Neuron (in vitro differentiated cells): ENCODE measurements around the gene PBRM1.
"Not testable (repeated sequence)": the region's sequence is repeated elsewhere in the genome, so short reads cannot be mapped to it uniquely, and the experiment has no call there.

ENCODE experiments used
- H2AFZ ChIP-seq: one replicate; pipeline ENCODE4 v1.6.1; 2013; ENCODE audit warnings: low read depth, mild to moderate bottlenecking, inconsistent platforms, low read length, moderate library complexity
- H3K27me3 ChIP-seq: one replicate; pipeline ENCODE4 v1.6.1; 2013; ENCODE audit warnings: low read length; ENCODE audit not compliant: insufficient read depth
- H3K36me3 ChIP-seq: one replicate; pipeline ENCODE4 v1.6.1; 2013; ENCODE audit warnings: low read length; ENCODE audit not compliant: insufficient read depth
- H3K4me1 ChIP-seq: one replicate; pipeline ENCODE4 v1.6.1; 2013; ENCODE audit warnings: low read length; ENCODE audit not compliant: insufficient read depth
- H3K4me3 ChIP-seq: 2 replicates; pipeline ENCODE4 v1.5.1; 2013; ENCODE audit warnings: mild to moderate bottlenecking, low read length, moderate library complexity
- H3K9me3 ChIP-seq: one replicate; pipeline ENCODE4 v1.6.1; 2013; ENCODE audit warnings: low read length

PBRM1 gene

GRCh38 chr3:52678265-52679198, 7.2 kb downstream of the PBRM1 start:
- no peaks in the 10 kb centered on the region for H3K27me3 ChIP-seq
- H3K4me1 ChIP-seq = peaks cover 9% of the 10 kb centered on the region
- H3K4me3 ChIP-seq = no peak overlapping the region
- peaks cover 69% of the 10 kb centered on the region for H3K36me3 ChIP-seq
- peaks cover 4% of the 10 kb centered on the region for H3K9me3 ChIP-seq
- H2AFZ ChIP-seq = no peak overlapping the region

GRCh38 chr3:52676201-52676600, 9.5 kb downstream of the PBRM1 start:
- not testable (repeated sequence) for H2AFZ ChIP-seq, H3K9me3 ChIP-seq, H3K4me1 ChIP-seq, H3K27me3 ChIP-seq, H3K4me3 ChIP-seq
- peaks cover 80% of the 10 kb centered on the region for H3K36me3 ChIP-seq

GRCh38 chr3:52671676-52672075, 14.0 kb downstream of the PBRM1 start:
- H3K9me3 ChIP-seq = peaks cover 3% of the 10 kb centered on the region
- no peaks in the 10 kb centered on the region for H3K27me3 ChIP-seq
- peaks cover 13% of the 10 kb centered on the region for H3K4me1 ChIP-seq
- H2AFZ ChIP-seq = no peak overlapping the region
- no peak overlapping the region for H3K4me3 ChIP-seq
- H3K36me3 ChIP-seq = peaks cover 71% of the 10 kb centered on the region

- Histone ChIP-seq H2AFZ (no peak overlapping the region), H3K36me3 (peaks cover 69% of the 10 kb centered on the region), H3K27me3 (no peaks in the 10 kb centered on the region), H3K4me3 (no peak overlapping the region), H3K4me1 (peaks cover 13% of the 10 kb centered on the region), H3K9me3 (no peaks in the 10 kb centered on the region)
These were observed 14.8 kb downstream of the PBRM1 start for GRCh38 chr3:52670621-52671521.

- H3K9me3 ChIP-seq = no peaks in the 10 kb centered on the region
- no peak overlapping the region for H2AFZ ChIP-seq
- no peaks in the 10 kb centered on the region for H3K4me1 ChIP-seq
- no peak overlapping the region for H3K4me3 ChIP-seq
- peaks cover 72% of the 10 kb centered on the region for H3K36me3 ChIP-seq
- no peaks in the 10 kb centered on the region for H3K27me3 ChIP-seq
These were observed 22.6 kb downstream of the PBRM1 start for GRCh38 chr3:52663098-52663497.

- no peak overlapping the region for H3K4me3 ChIP-seq
- H3K36me3 ChIP-seq = peaks cover 80% of the 10 kb centered on the region
- H2AFZ ChIP-seq = no peak overlapping the region
- H3K27me3 ChIP-seq = no peaks in the 10 kb centered on the region
- no peaks in the 10 kb centered on the region for H3K9me3 ChIP-seq
- H3K4me1 ChIP-seq = no peaks in the 10 kb centered on the region
These were observed 25.7 kb downstream of the PBRM1 start for GRCh38 chr3:52660046-52660445.

- Histone ChIP-seq H3K4me1 (no peaks in the 10 kb centered on the region), H3K9me3 (no peaks in the 10 kb centered on the region), H3K4me3 (no peak overlapping the region), H3K27me3 (no peaks in the 10 kb centered on the region), H2AFZ (no peak overlapping the region), H3K36me3 (peaks cover 84% of the 10 kb centered on the region)
These were observed 29.8 kb downstream of the PBRM1 start for GRCh38 chr3:52655895-52656294.

- Histone ChIP-seq H3K36me3 (peaks cover 88% of the 10 kb centered on the region), H2AFZ (no peak overlapping the region), H3K27me3 (no peaks in the 10 kb centered on the region), H3K4me3 (no peak overlapping the region), H3K4me1 (no peaks in the 10 kb centered on the region), H3K9me3 (no peaks in the 10 kb centered on the region)
These were observed 34.1 kb downstream of the PBRM1 start for GRCh38 chr3:52651592-52651991.

GRCh38 chr3:52650439-52650838, 35.3 kb downstream of the PBRM1 start:
- Histone ChIP-seq H3K9me3 (no peaks in the 10 kb centered on the region), H3K27me3 (no peaks in the 10 kb centered on the region), H3K36me3 (peaks cover 87% of the 10 kb centered on the region), H3K4me1 (no peaks in the 10 kb centered on the region), H3K4me3 (no peak overlapping the region), H2AFZ (no peak overlapping the region)

GRCh38 chr3:52649461-52650210, 36.1 kb downstream of the PBRM1 start:
- Histone ChIP-seq H2AFZ (no peak overlapping the region), H3K4me3 (no peak overlapping the region), H3K36me3 (peaks cover 87% of the 10 kb centered on the region), H3K4me1 (no peaks in the 10 kb centered on the region), H3K9me3 (no peaks in the 10 kb centered on the region), H3K27me3 (no peaks in the 10 kb centered on the region)

- Histone ChIP-seq H3K4me3 (no peak overlapping the region), H2AFZ (no peak overlapping the region), H3K27me3 (no peaks in the 10 kb centered on the region), H3K36me3 (peaks cover 87% of the 10 kb centered on the region), H3K9me3 (no peaks in the 10 kb centered on the region), H3K4me1 (no peaks in the 10 kb centered on the region)
These were observed 40.2 kb downstream of the PBRM1 start for GRCh38 chr3:52645549-52645948.

GRCh38 chr3:52636673-52637072, 49.0 kb downstream of the PBRM1 start:
- Histone ChIP-seq H3K36me3 (peaks cover 73% of the 10 kb centered on the region), H3K27me3 (no peaks in the 10 kb centered on the region), H2AFZ (no peak overlapping the region), H3K4me1 (no peaks in the 10 kb centered on the region), H3K4me3 (no peak overlapping the region), H3K9me3 (no peaks in the 10 kb centered on the region)
